GM18520 (cell line): ENCODE measurements around the gene SPEF1.
"Not testable (repeated sequence)": the region's sequence is repeated elsewhere in the genome, so short reads cannot be mapped to it uniquely, and the experiment has no call there.

Experiments
- ATAC-seq: cut with Tn5 transposase; IDR thresholded peaks from one replicate; pipeline ENCODE4 v1.9.1; 2021; ENCODE audit not compliant: unreplicated experiment

Gene SPEF1

DNA sequence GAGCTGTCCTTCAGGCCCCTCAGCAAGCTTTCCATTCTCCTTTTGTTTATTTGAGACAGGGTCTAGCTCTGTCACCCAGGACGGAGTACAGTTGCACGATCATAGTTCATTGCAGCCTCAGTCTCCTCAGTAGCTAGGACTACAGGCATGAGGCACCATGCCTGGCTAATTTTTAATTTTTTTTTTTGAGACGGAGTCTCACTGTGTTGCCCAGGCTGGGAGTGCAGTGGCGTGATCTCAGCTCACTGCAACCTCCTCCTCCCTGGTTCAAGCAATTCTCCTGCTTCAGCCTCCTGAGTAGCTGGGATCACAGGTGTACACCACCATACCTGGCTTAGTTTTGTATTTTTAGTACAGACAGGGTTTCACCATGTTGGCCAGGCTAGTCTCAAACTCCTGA is 8.0 kb upstream of the SPEF1 start:
- not testable (repeated sequence) for ATAC-seq

DNA sequence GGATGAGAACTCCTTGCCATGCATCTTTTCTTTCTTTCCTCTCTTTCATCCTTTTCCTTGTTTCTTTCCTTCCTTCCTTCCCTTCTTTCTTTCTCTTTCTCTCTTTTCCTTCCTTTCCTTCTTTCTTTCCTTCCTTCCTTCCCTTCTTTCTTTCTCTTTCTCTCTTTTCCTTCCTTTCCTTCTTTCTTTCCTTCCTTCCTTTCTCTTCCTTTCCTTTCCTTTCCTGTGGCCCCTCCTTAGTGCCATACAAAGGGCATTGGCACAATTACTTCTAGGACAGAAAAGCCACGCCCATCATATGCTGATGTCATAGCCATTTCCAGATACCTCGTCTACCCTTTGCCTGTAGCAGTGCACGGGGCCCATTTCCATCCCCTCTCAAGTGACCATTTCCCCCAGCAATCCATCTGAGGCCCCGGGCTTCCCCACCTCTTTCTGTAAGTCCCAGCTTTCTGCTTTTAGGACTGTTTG is 7.5 kb upstream of the SPEF1 start:
- ATAC-seq = no peak

DNA sequence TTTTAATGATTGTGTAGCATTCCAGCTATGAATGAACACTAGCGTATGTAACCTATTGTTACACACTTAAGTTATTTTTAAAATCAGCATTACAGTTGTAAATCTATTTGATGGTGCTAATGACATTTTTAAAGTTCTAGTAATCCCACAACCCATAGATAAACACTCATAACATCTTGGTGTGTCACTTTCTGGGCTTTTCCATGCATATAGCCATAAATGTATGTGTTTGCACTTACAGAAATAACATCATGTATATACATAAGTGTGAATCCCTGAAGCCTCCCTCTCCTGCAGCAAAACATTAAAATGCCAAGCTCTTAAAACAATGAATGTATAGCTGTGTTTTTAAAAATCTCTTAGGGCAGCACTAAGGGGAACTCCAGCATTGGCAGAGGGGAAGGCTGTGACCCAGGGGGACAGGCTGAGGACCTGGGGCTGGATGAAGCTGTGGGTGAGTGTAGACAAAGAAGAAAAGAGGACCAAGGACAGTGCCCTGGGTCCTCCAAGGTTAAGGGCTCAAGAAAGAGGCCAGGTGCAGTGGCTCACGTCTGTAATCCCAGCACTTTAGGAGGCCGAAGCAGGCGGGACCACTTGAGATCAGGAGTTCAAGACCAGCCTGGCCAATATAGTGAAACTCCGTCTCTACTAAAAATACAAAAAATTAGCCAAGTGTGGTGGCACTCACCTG is 6.2 kb upstream of the SPEF1 start:
- ATAC-seq = no peak

DNA sequence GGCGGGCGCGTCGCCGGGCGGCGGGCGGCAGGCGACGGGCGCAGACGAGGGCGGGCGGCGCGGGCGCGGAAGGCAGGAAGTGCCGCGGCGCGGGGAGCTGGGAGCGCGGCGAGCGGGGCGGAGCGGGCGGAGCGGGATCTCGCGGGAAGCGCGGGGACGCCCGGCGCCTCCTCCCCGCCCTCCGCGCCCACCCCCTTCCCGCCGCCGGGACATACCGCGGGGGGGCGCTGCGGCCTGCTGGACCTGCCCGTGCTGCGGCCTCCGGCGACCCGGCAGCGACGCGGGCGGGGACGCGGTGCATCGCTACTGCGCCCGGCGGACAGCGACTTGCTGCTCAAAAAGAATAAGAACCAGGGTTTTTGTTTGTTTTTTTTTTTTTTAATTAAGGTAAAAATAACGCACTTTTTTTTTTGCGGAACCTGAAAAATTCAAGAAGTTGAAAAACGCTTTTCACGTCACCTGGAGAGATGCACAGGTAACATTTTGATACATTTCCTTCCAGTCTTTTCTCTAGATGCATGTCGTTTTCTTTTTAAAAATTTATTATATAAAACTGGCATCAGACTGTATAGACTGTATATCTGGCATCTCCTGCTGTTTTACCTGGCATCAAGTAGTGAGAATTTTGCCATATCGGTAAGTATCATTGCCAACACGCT is 5.5 kb upstream of the SPEF1 start, which contains the start of gene CENPB:
Gene CENPB (minus strand): TSS at position 76 of the 659 bp plus-strand sequence. CDS start 257 bp downstream, outside the sequence.
- ATAC-seq = peak; percentile 75

DNA sequence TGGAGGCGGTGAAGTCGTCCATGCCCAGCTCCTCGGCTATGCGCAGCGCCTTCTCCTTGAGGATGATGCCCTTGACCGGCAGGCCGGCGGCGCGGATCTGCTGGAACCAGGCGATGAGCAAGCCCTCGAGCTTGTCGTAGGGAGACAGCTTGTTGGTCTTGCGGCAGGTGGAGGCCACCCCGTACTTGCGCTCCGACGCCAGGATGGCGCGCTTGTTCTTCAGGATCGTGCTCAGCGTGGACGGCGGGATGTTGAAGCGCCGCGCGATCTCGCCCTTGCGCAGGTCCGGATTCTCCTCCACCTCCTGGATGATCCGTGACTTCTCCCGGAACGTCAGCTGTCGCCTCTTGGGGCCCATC is 4.9 kb upstream of the SPEF1 start:
- ATAC-seq = peak; percentile 5

DNA sequence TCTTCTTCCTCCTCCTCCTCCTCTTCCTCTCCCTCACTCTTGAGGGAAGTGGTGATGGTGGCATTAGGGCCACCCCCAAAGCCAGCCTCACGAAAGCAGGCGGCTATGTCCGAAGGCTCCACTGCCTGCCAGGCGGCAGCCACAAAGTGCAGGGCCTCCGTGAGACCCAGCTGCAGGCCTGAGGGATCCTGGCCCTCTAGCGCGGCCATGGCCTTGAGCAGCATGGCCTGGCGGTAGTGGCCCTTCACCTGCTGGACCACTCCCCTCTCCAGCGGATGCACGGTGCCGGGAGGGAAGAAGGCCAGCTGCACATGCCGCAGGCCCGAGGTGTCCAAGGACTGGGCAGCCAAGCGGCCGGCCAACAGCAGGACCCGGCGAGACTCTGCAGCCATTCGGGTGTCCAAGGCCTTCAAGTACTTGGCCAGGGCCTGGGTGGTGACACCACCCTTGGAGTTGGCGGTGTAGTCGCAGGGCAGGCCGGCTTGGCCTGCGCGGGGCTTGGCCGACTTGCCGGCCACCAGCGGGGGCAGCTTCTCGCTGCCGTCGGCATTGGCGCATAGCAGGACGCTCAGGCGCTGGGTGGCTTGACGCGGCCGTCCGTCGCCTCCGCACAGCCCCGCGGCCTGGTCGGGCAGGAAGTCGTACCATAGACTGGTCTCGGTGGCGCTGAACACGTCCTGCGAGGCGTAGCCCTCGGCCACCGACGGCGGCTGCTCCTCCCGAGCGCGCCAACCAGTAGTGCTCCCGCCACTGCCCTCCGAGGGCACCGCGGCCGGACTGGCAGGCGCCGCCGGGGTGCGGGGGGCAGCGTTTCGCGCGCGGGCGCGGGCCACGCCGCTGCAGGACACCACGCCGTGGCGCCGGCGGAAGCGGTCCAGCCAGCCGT is 4.2 kb upstream of the SPEF1 start:
- no peak for ATAC-seq

DNA sequence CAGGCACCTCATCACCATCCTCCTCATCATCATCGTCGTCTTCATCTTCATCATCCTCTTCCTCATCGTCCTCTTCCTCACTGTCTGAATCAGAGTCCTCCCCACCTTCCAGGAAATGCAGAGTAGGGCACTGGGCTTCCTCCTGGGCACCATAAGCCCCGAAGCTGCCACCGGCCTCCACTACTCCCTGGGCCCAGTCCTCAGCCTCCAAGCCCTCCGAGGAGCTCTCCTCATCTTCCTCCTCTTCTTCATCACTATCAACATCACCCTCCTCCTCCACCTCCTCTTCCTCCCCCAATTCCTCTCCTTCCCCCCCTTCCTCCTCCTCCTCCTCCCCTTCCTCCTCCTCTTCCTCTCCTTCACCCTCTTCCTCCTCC is 3.6 kb upstream of the SPEF1 start:
- ATAC-seq = no peak

DNA sequence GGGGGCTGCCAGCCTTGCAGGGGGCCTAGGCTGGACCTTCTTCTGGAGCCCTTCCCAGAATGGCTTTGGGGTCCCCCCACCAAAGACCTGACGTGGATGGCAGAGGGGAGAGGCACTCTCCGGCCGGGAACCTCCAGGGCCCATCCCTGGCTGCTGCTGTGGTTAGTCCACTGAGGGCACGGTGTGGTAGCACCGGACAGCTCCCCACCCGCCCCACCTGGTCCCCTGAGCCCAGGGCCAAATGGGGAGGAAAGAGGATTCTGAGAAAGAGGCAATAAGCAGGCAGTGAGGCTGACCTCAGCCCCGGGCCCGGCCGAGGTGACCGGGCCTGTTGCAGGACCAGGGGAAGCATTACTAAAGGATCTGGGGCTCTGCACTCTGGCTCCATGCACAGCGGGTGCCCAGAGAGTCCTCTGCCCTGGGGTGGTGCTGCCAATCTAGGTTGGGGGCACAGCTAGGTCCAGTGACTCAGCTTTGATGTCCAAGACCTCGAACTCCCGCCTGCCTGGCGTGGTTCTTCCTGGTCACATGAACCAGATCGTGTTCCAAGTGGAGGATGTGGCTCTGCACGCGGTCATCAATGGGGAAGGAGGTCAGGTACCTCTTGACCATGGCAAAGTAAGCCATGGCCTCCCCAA is 3.1 kb upstream of the SPEF1 start:
- no peak for ATAC-seq

DNA sequence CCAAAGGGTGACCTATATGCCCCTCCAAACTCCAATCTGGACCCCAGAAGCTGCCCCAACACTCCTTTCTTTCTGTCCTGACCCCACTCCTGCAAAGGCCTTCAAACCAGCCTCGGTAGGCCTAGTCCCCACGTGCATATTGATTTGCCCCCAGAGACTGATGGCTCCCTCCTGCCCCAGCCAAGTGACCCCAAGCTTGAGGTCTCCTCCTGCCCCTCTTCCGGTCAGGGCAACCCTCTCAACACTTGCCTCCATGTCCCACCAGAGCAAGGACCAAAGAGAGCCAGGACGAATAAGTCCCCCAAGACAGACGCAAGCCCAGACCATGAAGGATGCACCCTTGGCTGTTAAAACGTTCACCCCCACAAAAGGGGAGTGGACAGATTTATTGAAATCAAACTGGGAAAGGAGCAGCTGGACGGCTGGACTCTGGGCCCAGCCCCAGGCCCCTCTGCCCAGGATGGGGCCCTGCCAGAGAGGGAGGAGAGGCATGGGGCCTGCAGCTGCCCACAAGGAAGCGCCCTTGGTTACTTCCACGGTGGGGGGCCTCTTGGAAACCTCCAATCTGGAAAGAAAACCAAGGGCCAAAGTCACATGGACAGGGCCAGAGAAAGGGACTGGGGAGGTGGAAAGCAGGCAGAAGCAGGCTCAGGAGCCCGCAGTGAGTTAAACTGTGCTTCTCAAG is 2.4 kb upstream of the SPEF1 start:
- no peak for ATAC-seq

DNA sequence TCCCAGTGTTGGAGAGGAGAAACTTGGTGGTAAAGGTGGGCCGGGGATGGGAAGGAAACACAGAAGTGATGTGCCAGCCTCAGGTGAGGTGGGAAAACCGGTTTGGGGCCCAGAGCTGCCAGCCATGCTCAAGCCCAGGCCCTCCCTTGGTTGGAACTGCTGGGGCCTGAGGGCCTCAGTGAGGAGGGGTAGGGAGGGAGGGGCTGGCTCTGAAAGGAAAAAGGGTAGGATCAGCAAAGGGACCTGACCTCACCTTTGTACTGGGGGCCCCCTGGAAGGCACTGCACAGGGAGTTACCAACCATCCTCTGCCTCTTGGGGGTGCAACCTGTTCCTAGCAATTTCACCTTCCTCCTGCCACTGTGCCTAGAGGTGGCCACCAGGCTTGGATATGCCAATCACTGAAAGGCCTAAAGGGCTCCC is 1.8 kb upstream of the SPEF1 start:
- no peak for ATAC-seq

DNA sequence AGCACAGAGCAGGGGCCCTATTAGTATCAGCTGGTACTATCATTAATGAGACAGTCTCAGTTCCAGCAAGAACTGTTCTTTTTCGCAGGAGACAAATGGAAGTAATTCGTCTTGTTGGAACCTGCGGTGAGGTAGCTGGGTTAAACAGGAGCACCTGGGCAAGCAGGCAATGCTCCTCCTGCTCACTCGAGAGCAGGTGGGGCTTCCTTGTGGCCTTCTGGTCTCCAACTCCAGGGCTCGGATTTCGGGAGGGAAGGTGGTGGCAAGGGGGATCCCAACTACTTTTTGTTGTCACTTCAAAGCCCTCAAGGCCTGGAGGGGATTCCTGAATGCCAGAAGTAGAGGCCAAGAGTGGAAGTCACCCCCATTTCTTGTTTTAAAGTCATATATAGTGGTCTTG is 1.3 kb upstream of the SPEF1 start:
- no peak for ATAC-seq

DNA sequence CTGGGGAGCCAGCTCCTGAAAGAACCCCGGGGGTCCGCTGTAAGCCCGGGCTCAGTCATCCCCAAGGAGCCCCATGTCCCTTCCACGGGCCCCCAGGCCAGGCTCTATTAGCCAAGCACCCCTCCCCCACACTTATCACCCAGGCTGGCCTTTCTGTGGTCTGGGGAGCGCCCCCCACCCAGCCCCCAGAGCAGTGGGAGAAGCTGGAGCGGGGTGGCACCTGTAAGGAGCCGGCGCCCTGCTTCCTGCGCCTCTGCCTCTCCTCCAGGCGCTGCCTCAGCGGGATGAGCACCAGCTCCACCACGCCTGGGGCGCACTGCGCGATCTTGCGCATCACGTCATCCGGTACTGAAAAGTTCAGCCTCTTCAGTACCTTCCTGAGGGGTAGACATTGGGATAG is 2.3 kb downstream of the SPEF1 start:
- no peak for ATAC-seq

DNA sequence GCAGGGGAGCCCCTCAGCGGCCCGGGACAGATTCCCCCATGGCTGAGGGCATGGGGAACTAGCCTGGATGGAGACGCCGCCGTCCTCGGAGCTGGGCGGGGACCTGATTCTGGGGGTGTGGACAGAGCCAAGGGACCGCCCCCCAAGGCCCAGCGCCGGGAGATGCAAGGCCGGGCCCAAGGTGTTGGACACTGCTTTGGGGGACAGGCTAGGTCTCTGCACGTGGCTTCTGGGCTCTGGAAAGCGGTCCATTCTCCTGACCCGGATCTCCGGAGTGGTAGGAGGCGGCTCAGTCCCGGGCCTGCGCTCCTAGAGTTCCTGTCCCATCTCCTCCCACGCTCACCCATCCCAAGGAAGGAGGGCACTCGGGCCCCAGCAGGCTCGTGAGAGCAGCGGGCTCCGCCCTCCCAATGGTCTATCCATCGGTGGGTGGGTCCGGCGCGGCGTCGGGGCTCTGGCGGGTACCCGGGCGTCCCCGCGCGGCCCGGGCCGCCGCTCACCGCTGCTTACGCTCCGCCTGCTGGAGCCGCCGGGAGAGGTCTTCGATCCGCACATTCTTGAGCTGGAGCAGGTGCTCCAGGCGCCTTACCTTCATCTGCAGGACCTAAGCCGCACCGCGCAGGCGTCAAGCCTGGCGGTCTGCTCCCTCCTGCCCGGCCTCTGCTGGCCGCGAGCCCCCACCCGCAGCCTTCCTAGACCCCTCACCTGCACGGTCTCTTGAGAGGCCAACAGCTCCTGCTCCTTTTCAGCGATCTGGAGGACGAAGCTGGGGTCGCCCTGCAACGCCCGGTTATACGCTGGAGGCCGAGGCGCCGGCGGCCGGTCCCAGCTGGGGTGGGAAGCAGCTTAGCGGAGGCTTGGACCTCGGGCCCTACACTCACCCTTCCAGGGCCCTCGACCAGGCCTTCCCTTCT is 3.3 kb downstream of the SPEF1 start:
- ATAC-seq = no peak

DNA sequence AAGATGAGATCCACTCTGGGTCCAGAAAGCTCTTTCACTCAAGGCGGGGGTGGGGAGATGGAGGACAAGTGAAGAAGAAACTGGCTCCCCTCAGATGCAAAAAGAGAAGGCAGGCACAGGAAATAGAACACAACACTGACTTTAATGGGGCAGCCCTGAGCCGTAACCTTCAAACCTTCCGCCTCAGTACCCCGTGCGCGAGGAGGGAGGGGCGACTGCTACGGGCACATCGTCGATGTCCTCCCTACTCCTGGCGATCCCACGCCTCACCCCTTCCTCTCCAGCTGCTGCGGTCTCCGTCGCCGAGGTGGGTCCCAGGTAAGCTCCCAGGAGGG is 3.9 kb downstream of the SPEF1 start:
- ATAC-seq = no peak

DNA sequence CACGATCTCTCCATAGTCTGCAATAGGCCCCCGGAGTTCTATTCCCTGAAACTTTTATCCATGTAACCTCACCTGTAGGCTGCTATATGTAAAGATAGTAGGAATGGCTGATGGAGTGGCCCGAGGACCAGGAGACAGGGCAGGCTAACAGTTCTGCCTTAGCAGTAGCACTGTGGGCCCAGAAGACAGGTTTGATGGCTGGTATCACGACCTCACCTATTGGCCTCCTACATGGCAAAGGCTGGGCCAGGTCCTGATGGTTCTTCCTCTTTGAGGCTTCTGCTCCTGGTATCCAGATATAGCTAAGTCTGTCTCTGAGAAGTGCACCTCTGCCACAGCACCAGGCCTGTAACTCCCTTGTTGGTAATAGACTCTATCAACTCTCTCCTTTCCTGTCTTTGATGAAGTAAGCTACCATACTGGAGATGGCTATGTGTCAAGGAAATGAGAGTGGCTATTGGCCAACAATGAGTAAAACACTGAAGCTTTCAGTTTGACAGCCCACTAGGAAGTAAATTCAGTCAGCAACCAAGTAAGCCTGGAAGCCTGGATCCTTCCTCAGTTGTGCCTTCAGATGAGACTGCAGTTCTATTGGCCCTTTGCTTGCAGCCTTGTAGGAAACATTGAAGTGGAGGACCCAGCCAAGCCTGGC is 5.7 kb downstream of the SPEF1 start:
- ATAC-seq = no peak

DNA sequence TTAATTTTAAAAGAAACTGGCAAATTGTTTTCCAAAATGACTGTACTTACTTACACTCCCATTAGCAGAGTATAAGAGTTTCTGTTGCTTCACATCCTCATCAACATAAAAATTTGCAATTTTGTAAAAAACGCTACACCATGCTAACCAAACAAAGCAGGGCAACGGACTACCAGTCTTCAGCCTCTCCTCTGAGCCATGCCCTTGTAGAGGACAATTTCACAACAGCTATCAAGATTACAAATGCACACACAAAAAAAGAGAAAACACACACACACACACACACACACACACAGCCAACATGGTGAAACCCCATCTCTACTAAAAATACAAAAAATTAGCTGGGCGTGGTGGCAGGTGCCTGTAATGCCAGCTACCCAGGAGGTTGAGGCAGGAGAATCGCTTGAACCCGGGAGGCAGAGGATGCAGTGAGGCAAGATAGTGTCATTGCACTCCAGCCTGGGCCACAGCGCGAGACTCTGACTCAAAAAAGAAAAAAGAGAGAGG is 9.6 kb downstream of the SPEF1 start:
- no peak for ATAC-seq

DNA sequence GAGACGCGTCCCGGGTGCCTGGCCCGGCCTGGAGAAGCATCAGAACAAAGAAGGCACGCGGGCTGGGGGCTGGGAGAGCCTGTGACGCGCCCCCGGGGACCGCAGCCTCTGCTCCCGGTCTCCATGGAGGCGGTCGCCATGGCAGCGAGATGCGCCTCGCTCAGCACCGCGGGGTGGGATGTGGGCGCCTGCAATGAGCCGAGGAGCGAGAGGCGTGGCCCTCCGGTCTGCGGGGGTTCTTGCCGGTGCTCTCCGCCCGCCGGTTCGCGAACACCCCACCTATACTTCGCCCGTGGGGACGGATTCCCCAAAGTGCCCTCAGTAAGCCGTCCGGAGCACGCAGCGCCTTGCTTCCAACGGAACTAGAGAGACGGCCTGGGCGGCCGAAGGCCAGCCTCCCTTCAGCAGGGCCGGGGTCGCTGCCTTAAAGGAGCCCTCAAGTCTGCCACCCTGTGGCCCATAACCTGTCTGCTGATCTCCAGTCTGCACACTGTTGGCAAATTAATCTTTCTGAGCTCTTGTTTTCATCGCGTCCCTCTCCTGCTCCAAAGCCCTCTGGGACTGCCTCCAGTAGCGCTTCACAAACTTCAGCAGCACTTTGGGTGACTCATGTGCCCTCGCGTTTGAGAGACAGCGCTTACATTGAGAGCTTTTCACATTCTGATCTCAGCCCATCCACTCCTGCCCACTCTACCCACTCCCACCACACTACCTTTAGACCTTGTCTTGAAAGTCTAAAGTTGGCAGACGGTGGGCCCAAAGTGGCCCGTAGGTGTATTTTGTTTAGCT is 12.7 kb downstream of the SPEF1 start:
- peak; percentile 18 for ATAC-seq
